NCI-H1105 (cell line): ENCODE results near the gene SLC7A5.

ENCODE experiments used
- DNase-seq: peaks from one replicate; lab custom pipeline; 2025; lab: John Stamatoyannopoulos, UW

SLC7A5 gene

DNA sequence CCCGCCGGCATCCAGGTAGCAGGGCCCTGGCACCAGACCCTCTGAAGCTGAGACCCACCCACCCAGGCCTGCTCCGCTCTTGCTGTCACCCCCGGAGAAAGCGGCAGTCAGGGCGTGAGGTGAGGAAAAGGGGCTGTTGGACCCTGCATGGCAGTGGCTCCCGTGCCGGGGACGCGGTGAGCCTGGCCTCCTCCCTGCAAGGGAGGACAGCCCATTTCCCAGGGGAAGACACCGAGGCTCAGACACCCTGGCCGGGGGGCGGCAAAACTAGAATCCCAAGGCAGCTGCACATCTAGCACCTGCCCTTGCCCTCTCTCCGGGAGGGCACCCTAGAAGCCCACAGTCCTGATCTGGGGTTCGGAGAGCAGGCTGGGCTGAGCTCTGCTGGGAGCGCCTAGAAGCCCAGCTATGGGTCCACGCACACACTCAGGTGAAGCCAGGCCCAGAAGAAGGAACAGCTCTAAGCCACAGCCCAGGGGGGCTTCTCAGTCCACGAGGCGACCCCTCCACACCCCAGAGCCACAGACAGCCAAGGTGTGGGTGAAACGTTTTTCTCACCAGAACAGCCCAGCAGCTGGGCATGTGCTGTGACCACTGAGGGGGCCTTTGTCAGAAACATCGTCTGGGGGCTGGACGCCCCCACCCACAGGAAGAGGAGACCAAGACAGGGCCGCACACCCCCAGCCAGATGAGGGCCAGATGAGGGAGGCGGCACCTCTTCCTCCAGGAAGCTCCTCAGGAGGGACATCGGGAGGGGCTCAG is 22.4 kb downstream of the SLC7A5 start:
- DNase-seq, result no peak

DNA sequence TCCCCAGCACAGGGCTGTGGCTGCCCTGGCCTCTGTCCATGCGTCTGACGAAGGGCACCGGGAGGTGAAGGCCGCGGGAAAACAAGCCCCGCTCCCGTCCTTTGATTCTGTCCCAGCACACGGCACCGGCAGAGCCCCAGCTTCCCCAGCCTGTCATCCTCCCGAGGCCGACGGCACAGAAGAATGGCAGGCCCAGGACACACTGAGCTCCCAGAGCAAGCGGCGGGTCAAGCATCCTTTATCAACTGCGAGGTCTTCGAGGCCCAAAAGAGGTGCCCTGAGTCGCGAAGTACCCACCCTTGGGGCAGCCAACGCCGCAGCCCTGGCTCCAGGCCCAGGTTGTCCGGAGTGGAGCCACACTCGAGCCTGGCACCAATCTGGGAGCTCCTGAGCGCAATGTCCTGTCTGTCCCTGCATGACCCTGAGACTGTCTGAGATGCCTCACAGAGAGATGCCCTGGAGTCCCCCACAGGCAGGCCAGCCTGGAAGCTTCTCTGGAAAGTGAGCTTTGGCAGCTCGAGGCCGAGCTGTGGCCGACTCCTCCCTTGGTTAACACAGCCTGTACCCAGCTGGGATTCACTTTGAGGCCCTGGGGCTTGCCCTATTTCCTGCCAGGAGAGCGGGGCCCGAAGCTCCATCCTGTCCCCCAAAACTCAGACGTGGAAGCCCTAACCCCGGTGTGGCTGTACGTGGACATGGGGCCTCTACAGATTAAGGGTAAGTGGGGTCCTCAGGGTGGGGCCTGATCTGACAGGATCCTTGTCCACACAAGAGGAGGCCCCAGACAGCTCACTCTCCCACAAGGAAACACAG is 23.3 kb downstream of the SLC7A5 start:
- no peak for DNase-seq

DNA sequence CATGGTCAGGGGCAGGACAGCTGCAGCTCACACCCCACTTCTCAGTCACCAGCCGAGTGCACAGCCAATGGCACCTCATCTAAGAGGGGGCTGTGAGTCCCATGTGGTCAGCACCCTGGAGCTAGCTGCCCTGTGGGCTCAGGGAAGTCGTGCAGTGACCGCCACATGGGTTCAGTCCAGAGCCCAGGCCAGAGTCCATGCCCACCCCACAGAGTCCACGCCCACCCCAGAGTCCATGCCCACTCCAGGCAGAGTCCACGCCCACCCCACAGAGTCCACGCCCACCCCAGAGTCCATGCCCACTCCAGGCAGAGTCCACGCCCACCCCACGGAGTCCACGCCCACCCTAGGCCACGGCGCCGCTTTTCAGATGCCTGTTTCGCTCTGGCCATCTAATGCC is 24.1 kb downstream of the SLC7A5 start:
- DNase-seq, result no peak

DNA sequence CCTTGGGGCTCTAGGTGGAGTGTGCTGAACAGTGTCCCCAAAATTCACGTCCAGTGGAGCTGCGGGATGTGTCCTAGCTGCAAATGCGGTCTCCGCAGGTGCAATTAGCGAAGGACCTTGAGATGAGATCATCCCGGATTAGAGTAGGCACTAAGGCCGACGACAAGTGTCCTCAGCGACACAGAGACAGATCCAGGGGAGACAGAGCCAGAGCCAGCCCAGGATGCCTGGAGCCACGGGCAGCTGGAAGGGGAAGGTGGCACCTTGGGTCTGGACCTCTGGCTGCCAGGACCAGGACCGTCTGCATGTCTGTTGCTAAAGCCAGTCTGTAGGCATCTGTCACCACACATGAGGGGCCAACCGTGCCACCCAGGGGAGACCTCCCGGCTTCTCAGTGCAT is 24.5 kb downstream of the SLC7A5 start:
- no peak for DNase-seq

DNA sequence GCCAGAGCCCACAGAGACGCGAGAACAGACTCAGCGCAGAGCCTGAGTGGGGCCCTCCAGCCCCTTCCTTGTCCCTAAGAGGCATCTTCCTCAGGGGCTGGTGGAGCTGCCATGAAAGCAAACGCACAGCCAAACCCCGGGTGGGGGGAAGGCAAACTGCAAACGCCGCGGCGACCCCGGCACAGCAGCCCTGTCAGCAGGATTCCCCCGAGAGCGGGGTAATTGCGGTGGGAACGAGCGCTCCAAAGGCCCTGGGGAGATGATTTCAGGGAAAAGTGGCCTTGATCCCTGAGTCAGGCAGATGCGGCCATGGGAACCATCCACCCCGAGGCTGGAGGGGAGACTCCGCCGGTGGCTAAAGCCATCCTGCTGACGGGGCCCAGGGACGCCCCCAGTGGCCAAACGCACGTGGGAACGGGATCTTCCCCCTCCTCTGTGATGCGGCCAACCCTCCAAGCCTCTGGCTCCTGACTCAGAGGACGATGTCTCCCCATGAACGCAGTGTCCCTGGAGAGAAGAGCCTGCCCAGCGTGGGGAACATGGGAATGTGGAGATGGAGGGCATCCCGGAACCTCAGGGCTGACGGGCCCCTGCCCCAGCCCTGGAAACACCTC is 25.1 kb downstream of the SLC7A5 start:
- DNase-seq, result no peak

DNA sequence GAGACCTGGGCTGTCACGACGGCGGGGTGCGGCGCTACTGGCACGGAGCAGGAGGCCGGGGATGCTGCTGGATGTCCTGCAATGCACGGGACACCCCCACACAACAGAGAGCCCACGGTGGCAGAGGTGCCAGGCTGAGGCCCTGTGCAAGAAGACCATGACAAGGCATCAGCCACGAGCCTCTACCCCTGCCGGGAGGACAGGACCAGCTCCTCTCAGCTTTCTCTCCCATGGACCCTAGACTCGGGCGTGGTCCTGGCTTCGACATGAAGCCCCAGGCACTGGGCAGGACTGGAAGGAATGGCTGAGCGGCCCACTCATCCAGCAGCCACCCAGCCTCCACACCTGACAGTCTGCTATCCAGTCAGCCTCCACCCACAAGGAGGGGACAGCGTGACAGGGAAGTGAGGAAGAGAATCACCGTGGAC is 25.6 kb downstream of the SLC7A5 start:
- DNase-seq, result no peak

DNA sequence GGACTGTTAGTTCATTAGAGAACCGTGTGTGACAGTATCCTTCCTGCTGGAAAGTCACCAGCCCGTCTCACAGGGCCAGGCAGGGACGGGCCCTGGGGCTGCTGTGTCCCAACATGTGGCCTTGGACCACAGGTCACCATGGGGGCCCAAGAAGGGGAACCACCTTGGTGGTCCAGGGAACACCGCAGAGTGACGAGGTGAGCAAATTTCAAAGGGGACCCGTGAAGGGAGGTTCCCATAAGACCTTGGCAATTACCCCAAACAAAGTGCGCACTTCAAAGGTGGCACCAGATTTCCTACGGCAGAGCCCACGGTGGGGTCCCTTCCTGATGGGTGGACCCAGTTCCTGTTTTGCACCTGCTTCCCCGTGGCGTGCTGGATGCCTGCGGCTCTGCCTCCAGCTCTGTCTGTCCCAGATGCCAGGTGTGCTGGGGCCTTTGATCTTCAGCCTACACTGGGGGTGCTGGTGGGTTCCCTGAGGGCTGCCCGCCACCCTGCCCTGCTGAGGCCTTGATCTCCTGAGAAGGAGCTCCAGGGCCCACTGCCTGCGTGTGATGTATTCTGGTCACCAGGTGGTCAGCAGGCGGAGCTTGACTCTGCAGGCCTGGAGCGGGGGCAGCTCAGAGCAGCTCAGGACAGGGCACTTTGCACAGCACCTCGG is 27.0 kb downstream of the SLC7A5 start:
- DNase-seq, result no peak

DNA sequence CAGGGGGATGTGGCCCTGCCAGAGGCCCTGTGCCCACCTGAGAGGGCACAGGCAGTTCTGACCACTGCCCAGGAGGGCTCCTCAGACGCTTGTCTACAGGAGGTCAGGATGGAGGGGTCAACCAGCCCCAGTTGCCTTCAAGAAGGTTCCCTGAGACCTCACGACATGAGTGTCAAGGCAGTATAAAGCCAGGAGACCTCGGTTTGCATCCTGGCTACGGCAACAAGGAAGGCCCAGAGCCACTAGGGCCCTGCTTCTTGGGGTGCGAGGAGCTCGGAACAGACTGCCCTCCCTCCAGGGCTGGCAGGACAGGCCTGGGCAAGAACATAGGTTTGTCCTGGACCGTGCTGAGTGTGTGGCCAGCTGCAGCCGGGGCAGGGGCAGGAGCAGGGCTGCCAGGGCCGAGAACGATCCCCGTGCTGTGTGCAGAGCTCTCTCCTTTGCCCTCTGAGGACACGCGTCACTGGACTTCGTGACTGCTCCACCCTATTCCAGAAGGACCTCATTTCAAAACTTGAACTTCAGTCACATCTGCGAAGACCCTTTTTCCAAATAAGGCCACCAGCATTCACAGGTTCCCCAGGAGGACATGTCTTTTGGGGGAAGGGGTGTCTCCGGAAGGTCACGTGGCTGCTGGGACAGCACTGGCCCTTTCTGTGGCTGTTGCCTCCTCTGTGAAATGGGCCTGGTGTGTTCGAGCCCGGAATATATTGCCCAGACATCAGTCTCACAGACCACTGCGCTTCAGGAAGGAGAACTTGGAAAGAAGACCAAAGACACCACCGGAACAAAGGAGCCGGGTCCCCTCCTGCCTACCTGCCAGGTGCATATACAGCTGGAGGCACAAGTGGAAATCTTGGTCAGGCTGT is 27.7 kb downstream of the SLC7A5 start:
- DNase-seq, result no peak

DNA sequence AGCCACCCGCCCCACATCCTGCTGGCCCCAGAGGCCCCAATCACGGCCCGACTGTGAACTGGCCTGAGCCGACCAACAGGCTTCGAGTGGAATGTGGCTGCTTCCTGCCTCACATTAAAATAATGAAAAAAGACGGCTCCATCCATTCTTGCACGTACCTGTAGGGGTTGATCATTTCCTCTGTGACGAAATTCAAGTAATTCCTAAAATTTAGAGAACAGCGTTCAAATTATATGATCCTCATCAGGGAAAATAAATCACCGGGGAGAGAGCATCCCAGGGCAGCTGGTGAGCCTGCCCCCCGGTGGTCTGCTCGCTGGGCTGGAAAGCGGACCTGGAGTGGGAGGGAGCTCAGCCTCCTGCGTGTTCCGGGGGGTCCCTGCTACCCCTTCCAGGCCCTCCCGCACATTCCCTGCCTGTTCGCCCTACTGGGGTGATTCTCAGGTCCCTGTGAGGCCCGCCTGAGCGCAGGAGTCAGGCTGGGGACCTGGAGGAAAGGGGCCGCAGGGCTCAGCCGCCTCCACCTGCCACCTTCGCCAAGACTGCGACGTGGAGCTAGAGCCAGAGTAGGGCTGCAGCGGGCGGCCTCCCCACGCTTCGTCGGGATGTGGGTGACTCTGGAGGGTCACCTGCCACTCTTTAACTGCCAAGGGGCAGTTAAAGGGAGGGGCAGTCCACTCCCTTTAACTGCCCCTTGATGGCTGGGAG is 28.9 kb downstream of the SLC7A5 start:
- DNase-seq, result no peak

DNA sequence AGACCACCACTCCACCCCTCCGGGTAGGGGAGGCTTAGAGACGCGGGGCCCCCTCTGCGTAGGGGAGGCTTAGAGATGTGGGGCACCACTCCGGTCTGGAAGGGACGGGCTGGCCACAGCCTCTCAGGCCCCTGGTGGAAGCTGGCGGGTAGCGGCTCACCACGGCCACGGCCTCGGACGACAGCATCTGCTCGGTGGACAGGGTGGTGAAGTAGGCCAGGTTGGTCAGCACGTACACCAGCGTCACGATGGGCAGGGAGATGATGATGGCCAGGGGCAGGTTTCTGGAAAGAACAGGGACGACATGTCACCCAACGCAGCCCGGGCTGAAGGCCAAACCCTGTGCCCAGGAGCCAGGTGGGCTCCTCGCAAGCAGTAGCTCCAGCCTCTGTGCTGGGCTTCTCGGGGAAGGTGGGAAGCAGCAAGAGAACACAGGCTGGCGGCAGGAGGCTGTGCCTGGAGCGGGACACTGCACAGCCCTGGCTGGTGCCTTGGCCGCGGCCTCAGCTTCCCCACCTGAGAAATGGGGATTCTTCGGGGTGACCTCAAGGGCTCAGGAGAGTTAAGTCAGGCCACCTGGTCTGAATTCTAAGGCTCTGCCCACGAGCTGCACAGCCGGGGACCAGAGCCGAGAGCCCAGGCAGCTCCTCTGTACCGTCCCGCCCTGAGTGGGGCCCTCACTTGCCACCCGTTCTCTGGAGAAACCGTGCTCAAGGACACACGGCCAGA is 29.6 kb downstream of the SLC7A5 start:
- DNase-seq, result no peak

DNA sequence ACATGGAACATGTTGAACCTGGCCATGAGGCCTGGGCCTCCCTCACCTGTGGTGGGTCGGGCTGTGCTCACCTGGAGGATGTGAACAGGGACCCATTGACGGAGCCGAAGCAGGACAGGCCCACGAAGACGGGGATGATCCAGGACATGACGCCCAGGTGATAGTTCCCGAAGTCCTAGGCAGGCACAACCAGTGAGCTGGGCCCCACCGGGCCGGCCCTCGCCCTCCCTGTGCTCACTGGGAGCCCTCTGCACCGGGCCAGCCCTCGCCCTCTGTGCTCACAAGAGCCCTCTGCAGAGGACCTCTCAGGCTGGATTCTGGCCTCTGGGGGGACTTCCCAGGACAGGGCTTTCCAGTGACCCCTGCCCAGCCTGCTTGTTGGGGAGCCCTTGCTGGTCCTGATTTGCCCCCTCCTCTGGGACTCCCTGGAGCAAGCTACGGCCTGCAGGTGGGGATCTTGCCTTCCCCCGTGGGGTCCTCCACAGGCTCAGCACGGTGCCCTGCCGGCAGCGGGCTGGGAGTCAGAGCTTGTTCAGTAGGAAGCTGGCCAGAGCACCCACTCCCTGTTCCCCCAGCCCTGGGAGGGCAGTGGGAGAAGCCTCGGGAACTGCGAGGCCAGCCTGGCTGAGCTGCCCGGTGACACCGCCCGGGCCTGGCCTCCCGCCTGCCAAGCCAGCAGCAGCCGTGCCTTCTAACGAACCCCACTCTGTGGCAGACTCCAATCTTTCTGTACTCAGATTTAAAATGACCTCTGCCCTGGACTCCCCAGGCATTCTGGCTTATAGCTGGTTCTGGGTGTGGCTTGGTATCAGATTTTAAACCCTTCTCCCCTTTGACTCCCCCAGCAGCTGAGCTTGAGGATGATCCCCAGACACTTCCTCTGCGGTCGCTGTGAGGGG is 30.4 kb downstream of the SLC7A5 start:
- DNase-seq, result no peak

DNA sequence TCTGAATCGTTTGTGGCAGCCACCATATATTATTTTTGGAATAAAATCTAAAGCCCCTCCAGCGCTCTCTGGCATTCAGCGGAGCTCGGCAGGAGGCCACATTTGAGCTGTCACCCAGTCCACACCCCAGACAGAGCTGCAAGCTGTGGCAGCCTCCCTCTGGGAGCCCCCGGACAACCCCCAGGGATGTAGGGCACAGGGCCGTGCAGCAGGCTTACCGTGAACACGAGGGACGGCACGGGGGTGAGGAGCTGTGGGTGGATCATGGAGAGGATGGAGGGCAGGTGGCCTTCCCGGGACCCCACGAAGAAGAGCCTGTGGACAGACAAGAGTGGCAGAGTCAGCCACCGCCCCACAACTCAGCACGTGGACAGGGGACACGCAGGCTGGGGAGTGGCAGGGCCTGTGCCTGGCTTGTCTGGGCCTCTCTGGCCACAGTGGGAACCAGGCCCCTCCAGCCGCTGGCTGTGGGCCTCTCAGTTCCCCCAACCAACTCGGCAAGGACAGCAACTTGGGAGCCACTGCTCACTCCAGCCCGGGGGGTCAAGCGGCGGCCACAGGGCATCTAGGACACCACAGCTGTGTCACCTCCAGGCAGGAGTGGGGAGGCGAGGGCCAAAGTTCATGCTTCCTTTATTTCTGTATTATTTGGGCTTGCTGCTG is 31.5 kb downstream of the SLC7A5 start:
- no peak for DNase-seq

DNA sequence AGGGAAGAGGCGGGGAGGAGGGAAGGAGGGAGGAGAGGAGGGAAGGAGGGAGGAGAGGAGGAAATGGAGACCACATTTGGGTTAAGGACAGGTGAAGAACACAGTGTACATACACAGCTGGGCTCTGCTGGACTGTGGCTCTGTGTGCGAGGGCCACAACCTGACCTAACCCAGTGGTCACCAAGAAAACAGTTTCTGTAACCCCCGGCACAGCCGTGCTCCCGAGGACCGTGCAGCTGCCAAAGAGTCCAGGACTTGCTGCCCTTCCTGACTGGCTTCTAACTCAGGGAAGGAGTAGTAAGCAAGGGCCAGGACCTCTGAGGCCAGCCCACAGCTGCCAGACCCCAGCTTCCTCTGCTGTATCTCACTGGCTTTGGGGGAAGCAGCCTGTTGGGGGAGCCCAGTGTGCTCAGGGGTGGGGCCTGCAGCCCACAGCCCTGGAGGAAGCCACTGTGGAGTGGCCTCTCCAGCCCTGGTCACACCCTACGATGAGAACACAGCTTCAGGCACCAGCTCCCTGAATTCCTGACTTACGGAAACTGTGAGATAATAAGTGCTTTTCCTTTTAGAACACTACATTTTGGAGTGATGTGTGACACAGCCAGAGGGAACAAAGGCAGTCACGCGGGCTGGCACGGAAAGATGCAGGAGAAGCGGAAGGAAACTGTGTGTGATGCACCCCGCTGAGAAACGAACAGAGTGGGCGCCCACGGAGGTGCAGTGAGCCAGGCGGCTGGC is 32.3 kb downstream of the SLC7A5 start:
- no peak for DNase-seq

DNA sequence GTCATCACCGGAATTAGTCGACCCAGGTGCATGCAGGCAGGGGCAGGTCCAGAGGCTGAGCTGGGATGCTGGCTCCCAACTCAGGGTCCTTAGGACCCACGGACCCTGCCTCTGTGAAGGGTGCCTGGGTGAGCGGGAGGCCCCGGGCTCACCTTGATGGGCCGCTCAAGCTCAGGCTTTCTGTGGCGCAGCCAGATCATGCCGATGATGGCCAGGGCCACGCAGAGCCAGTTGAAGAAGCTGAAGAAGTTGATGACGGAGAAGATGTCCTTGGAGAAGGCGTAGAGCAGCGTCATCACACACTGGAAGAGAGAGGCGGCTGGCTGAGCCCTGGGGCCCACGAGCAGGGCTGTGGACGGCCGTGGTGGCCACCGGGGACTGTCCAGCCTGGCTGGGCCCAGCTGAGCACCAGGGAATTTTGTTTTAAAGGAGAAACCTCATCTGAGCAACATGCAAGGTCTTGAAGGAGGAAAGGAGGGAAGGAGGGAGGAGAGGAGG is 32.9 kb downstream of the SLC7A5 start:
- no peak for DNase-seq

DNA sequence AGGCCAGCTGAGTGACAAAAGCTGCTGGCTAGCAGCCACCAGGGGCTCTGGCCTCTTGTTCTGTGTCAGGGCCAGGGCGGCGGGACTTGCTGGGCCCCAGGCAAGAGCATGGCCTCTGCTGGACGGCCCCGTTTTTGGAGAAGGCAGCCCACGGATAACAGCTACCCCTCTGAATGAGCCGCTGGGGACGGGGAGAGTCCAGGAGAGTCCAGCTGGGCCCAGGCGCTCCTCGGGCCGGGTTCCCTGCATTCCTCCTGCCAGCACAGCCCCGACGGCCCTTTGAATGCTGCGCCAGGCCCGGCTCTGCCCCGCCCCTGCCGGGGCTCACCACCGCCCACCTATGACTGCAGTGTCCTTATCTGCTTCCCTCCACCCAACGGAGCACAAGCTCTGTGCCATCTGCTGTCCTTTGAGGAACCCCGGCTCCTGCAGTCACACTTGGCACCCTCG is 33.4 kb downstream of the SLC7A5 start:
- no peak for DNase-seq

DNA sequence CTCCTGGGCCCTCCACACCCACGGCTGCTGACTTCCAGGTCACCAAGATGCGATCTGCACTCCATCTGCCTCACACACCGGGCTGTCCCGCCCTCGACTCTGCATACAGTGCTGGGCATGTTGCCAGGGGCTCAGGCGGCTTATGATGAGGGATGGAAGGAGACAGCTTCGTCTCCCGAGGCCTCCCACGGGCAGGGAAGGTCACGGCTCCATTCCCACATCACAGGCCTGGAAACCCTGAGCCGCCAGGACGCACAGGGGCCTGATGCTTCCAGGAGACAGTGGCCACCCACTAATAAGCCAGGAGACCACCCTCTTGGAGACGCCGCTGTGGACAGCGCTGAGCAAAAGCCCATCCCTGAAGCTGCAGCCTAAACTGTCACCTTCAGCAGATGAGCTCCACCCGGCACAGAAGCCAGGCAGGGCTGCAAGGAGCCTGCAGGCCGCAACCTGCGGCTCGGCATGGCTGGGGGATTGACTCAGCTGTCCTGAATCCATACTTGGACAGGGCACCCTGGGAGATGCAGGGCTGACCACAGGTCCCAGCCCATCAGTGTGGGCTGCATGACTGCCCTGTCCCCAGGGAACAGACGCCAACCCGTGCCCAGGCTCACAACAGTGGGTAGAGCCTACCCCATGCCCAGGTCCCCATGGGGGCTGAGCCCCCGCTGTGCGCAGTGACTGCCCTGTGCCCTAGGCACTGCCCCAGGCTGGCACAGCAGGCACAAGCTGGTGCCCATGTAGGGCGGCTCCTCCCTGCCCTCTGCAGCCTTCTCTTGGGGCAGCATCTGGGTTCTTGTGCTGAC is 34.4 kb downstream of the SLC7A5 start:
- DNase-seq, result no peak
